HG03565 (cell line): ENCODE results near the gene RMP24.
"Not testable (repeated sequence)": the region's sequence is repeated elsewhere in the genome, so short reads cannot be mapped to it uniquely, and the experiment has no call there.

ENCODE experiments used
- ATAC-seq: cut with Tn5 transposase; IDR thresholded peaks from one replicate; pipeline ENCODE4 v1.9.1; 2021; ENCODE audit warnings: mild to moderate bottlenecking, moderate library complexity; ENCODE audit not compliant: unreplicated experiment

Gene RMP24

GRCh38 chr18:35967866-35968265, 4.6 kb upstream of the RMP24 start:
- not testable (repeated sequence) for ATAC-seq

GRCh38 chr18:35968278-35968880, 4.1 kb upstream of the RMP24 start:
- ATAC-seq, result no peak

- ATAC-seq, result no peak
These were observed 2.8 kb upstream of the RMP24 start for GRCh38 chr18:35969676-35970075.

GRCh38 chr18:35971661-35972196, 750 bp upstream of the RMP24 start:
- peak; percentile 12 for ATAC-seq

- no peak for ATAC-seq
These were observed 1.2 kb downstream of the RMP24 start for GRCh38 chr18:35973650-35974049.

- no peak for ATAC-seq
These were observed 1.7 kb downstream of the RMP24 start for GRCh38 chr18:35974181-35974580.

- ATAC-seq, result no peak
These were observed 6.6 kb downstream of the RMP24 start for GRCh38 chr18:35979112-35979511.

- ATAC-seq, result no peak
These were observed 10.1 kb downstream of the RMP24 start for GRCh38 chr18:35982409-35983114.

GRCh38 chr18:35983147-35983546, 10.7 kb downstream of the RMP24 start:
- ATAC-seq, result no peak

- no peak for ATAC-seq
These were observed 11.3 kb downstream of the RMP24 start for GRCh38 chr18:35983818-35984217.

- ATAC-seq, result no peak
These were observed 19.2 kb downstream of the RMP24 start for GRCh38 chr18:35991696-35992095.

GRCh38 chr18:35993013-35993412, 20.5 kb downstream of the RMP24 start:
- no peak for ATAC-seq

- ATAC-seq, result no peak
These were observed 26.5 kb downstream of the RMP24 start for GRCh38 chr18:35998967-35999366.

- no peak for ATAC-seq
These were observed 27.4 kb downstream of the RMP24 start for GRCh38 chr18:35999925-36000324.

- ATAC-seq, result no peak
These were observed 34.5 kb downstream of the RMP24 start for GRCh38 chr18:36006997-36007396.

GRCh38 chr18:36009214-36009613, 36.7 kb downstream of the RMP24 start:
- ATAC-seq, result no peak

GRCh38 chr18:36012891-36013290, 40.4 kb downstream of the RMP24 start:
- ATAC-seq, result no peak

GRCh38 chr18:36015629-36016028, 43.1 kb downstream of the RMP24 start:
- ATAC-seq, result peak; percentile 92

- no peak for ATAC-seq
These were observed 44.8 kb downstream of the RMP24 start for GRCh38 chr18:36017232-36017631.

- ATAC-seq, result no peak
These were observed 47.8 kb downstream of the RMP24 start for GRCh38 chr18:36020174-36020711.

- ATAC-seq, result no peak
These were observed 50.9 kb downstream of the RMP24 start for GRCh38 chr18:36023336-36023735.

GRCh38 chr18:36024241-36024640, 51.8 kb downstream of the RMP24 start:
- ATAC-seq, result not testable (repeated sequence)
